K562 (cell line): ENCODE measurements around the gene HEXIM2. TPM values are rescaled to one million over a fixed set of nuclear protein-coding genes. Genes with fewer than 3 reads are reported as not detected.

Source experiments
- ARID1B ChIP-seq: fragments of 450-650 bp; IDR thresholded peaks from 2 replicates; pipeline ENCODE4 v1.6.1; 2016; ENCODE audit warnings: antibody characterized with exemption, mild to moderate bottlenecking, inconsistent platforms
- C11orf30 ChIP-seq: fragments of 450-650 bp; IDR thresholded peaks from 2 replicates; pipeline ENCODE4 v1.6.1; 2016; ENCODE audit warnings: low read depth, mild to moderate bottlenecking
- CHD4 ChIP-seq: fragments of 200-600 bp; sonication (generic); IDR thresholded peaks from 3 replicates; pipeline ENCODE4 v1.6.1; 2012; ENCODE audit warnings: low read depth, mild to moderate bottlenecking, mixed read lengths, low read length, inconsistent platforms; ENCODE audit not compliant: insufficient read depth, insufficient replicate concordance, poor library complexity, severe bottlenecking
- KLF13 ChIP-seq: fragments of 450-650 bp; IDR thresholded peaks from 2 replicates; pipeline ENCODE4 v1.6.1; 2016; ENCODE audit warnings: missing genetic modification characterization, low read depth, mild to moderate bottlenecking, missing compliant biosample characterization, moderate library complexity, borderline replicate concordance
- NR1H2 ChIP-seq: sonication (generic); formaldehyde crosslinking; IDR thresholded peaks from 2 replicates; pipeline ENCODE4 v1.4.0; 2020; ENCODE audit warnings: mild to moderate bottlenecking, missing genetic modification reagents
- PHB2 ChIP-seq: fragments of 450-650 bp; IDR thresholded peaks from 2 replicates; pipeline ENCODE4 v1.6.1; 2017; ENCODE audit warnings: low read depth
- POLR2AphosphoS5 ChIP-seq: IDR thresholded peaks from 2 replicates; pipeline ENCODE4 v1.6.1; 2011; ENCODE audit warnings: mild to moderate bottlenecking, low read depth, low read length, moderate library complexity; ENCODE audit not compliant: control insufficient read depth, insufficient read depth
- SNIP1 ChIP-seq: fragments of 450-650 bp; IDR thresholded peaks from 2 replicates; pipeline ENCODE4 v1.7.1; 2017; ENCODE audit warnings: low read depth, mild to moderate bottlenecking
- TRIM28 ChIP-seq: fragments of 450-650 bp; IDR thresholded peaks from 2 replicates; pipeline ENCODE4 v1.6.1; 2017
- ZNF347 ChIP-seq: fragments of 450-650 bp; formaldehyde crosslinking; IDR thresholded peaks from 2 replicates; pipeline ENCODE4 v1.4.0; 2020; ENCODE audit warnings: low read depth, mild to moderate bottlenecking, moderate library complexity
- ZNF431 ChIP-seq: sonication (generic); formaldehyde crosslinking; IDR thresholded peaks from 2 replicates; pipeline ENCODE4 v1.8.0; 2022; ENCODE audit warnings: mild to moderate bottlenecking, missing genetic modification reagents
- ZNF589 ChIP-seq: fragments of 200-800 bp; sonication (Bioruptor generic); IDR thresholded peaks from 2 replicates; pipeline ENCODE4 v1.6.1; 2016; ENCODE audit warnings: low read depth, missing genetic modification characterization, missing compliant biosample characterization
- polyA plus RNA-seq, 8 experiments: library from polyadenylated mRNA; depleted of rRNA in 4 of 8; stranded (reverse) in 5 of 8; unstranded in 3 of 8; fragments of >200 nt; fragmentation: Nextera tagmentation in 2 of 8; fragmentation: Illumina TruSeq in 1 of 8; extraction: Ambion mirVana in 2 of 8; extraction: Trizol in 1 of 8; gene quantifications; 2 replicates each; pipeline versions ENCODE4 v1.2.1 to v1.2.3, GENCODE V29; 2011 to 2014; ENCODE audit warnings: inconsistent platforms in 1 of 8, missing spikeins in 1 of 8
- total RNA-seq, 7 experiments: library from RNA; depleted of rRNA in 6 of 7; stranded (reverse); fragments of >200 nt in 6 of 7; fragmentation: Illumina TruSeq in 2 of 7; extraction: Trizol in 2 of 7; gene quantifications; 2 replicates each; pipeline versions ENCODE4 v1.2.1 to v1.2.3, GENCODE V29; 2011 to 2021; ENCODE audit warnings: low replicate concordance in 1 of 7
- TF ChIP-seq, protein P1 (sequence below): fragments of 250-450 bp; sonication (Bioruptor Pico); IDR thresholded peaks from 2 replicates; pipeline ENCODE4 v1.8.0; 2021; ENCODE audit warnings: borderline replicate concordance, mild to moderate bottlenecking, moderate library complexity; ENCODE audit not compliant: poor library complexity, severe bottlenecking
- TF ChIP-seq, protein P2 (sequence below): sonication (generic); formaldehyde crosslinking; IDR thresholded peaks from 2 replicates; pipeline ENCODE4 v1.8.0; 2022; ENCODE audit warnings: mild to moderate bottlenecking, missing genetic modification reagents
- TF ChIP-seq, protein P3 (sequence below): fragments of 250-450 bp; sonication (Bioruptor Pico); IDR thresholded peaks from 2 replicates; pipeline ENCODE4 v1.8.0; 2022; ENCODE audit warnings: moderate library complexity, mild to moderate bottlenecking, inconsistent platforms

Gene HEXIM2
- total and polyA plus RNA-seq, 9 of the 15 experiments (the other 6 are each of a cell fraction or from before 2014, with no cell fraction given): 0.69 to 3.4 (median 1.1) TPM; not detected in 2

DNA sequence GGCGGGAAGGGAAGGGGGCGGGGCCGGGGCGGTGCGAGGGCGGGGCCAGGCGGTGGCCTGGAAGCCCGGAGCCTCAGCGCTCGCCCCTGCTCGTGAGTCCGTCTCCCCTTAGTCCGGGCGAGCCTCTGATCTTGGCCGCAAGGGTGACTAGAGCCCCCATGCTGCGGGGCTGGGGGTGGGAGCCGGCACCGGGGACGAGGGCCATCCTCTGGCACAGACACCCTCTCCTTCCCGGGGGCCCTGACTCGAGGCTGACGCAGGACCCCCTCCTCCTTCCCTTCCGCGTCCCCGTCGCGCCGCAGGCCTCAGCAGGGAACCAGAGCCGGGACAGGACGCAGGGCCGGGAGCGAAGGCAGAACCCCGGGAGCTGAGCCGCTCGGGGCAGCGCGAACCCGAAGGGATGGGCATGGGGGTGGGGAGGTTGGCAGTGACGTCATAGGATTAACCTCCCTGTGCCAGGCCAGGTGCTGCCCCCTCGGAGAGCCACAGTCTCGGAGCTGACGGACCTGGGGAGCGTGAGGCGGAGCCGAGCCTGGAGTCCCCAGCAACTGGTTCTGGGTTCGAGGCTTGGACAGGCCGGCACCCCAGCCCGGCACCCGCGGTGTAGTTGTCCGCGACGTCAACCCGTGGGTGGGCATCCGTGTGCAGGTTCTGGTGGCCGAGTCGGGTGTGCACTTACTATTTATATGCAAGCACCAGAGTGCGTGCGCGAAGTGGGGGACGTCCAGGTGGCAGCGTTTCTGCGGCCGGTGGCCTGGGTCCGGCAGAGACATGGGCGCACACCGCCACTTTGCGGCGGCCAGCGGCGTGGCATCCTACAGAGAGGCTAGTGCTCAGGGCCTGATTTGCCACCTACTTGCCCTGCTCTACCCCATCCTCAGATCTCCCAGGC is 28.9 kb upstream of the HEXIM2 start (continued):
- TF ChIP-seq POLR2AphosphoS5 (no peak), C11orf30 (no peak), KLF13 (tag) (no peak), NR1H2 (CRISPR knock-in tag) (no peak), ARID1B (no peak), PHB2 (no peak), ZNF431 (CRISPR knock-in tag) (no peak), SNIP1 (no peak), TRIM28 (no peak), ZNF347 (CRISPR knock-in tag) (no peak), CHD4 (peak; percentile 46), ZNF589 (no peak)
- TF ChIP-seq, protein P1, sequence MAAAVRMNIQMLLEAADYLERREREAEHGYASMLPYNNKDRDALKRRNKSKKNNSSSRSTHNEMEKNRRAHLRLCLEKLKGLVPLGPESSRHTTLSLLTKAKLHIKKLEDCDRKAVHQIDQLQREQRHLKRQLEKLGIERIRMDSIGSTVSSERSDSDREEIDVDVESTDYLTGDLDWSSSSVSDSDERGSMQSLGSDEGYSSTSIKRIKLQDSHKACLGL (CRISPR knock-in tag): no peak
- TF ChIP-seq, protein P2, sequence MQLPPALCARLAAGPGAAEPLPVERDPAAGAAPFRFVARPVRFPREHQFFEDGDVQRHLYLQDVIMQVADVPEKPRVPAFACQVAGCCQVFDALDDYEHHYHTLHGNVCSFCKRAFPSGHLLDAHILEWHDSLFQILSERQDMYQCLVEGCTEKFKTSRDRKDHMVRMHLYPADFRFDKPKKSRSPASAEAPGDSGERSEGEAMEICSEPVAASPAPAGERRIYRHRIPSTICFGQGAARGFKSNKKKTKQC (CRISPR knock-in tag): no peak; the same call in none of the 2 replicates
- TF ChIP-seq, protein P3, sequence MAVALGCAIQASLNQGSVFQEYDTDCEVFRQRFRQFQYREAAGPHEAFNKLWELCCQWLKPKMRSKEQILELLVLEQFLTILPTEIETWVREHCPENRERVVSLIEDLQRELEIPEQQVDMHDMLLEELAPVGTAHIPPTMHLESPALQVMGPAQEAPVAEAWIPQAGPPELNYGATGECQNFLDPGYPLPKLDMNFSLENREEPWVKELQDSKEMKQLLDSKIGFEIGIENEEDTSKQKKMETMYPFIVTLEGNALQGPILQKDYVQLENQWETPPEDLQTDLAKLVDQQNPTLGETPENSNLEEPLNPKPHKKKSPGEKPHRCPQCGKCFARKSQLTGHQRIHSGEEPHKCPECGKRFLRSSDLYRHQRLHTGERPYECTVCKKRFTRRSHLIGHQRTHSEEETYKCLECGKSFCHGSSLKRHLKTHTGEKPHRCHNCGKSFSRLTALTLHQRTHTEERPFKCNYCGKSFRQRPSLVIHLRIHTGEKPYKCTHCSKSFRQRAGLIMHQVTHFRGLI (CRISPR knock-in tag): no peak
